ENCODE data around the gene KRT8.

KRT8 gene

GRCh38 chr12:52847335-52848102, 57.4 kb downstream of the KRT8 start:
- no peak for DNase-seq (ENCODE audit: low read depth, low spot score)

Measured in activated CD4-positive, CD25-positive, alpha-beta regulatory T cell treated with anti-CD3 and anti-CD28 coated beads, Interleukin-2, amount 50 U/mL, for 16 hours (primary cell).